Epithelial cell of esophagus (primary cell): ENCODE results near the gene ARHGAP24.
A peak's percentile ranks its signal among the peaks of the same experiment; 100 is the strongest.

Source experiments
- DNase-seq: peaks from one replicate; pipeline ENCODE4 v3.0.0; 2010; ENCODE audit warnings: low read depth
- H3K4me3 ChIP-seq: 2 replicates; pipeline ENCODE4 v1.5.1; 2011; ENCODE audit warnings: mild to moderate bottlenecking, low read length, control low read depth
- TF ChIP-seq, protein P1 (sequence below): IDR thresholded peaks from 2 replicates; pipeline ENCODE4 v1.5.1; 2011; ENCODE audit warnings: low read depth, mild to moderate bottlenecking, low read length, control low read depth, inconsistent platforms; ENCODE audit not compliant: insufficient read depth; ENCODE audit errors: missing control alignments

The ARHGAP24 gene

DNA sequence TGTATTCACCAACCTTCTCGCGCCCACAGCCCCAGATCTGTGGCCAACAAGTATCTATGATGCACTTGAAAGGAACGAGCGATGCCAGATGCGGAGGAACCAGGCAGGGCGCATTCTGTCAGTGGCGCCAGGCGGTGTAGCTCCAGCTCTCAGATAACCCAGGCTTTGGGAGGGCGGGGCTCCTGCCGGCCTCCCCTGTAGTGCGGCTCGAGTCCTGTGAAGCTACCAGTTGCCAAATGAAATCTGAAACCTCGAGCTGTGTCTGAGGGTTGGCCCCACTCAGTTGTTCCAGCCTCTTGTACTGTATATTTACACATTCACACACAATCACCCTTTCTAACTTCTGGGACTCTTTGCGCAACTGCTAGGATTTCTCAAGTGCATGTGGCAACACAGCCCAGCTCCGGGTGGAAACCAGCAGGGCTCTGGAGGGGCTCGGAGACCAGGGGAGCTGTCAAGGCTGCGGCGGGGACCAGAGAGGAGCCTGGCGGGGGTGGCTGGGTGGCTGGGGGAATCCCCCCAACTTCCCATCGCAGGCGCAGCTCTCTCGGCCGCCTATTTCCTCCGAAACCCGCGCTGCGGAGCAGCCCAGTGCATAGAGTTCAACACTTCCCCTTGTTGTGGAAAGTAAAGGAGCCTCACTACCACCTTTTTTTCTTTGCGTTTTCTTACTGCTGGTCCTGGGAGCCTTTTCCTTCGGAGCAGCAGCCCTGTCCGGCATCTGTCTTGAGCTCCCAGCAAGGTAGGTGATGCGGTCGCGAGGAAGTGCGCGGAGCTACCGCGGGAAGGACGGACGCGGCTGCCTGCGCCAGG lies at the start of gene ARHGAP24:
Gene ARHGAP24 (plus strand): TSS at position 333 of the 813 bp plus-strand sequence.
- peak within 1 kb of the TSS; percentile 87 for H3K4me3 ChIP-seq
- TF ChIP-seq, protein P1, sequence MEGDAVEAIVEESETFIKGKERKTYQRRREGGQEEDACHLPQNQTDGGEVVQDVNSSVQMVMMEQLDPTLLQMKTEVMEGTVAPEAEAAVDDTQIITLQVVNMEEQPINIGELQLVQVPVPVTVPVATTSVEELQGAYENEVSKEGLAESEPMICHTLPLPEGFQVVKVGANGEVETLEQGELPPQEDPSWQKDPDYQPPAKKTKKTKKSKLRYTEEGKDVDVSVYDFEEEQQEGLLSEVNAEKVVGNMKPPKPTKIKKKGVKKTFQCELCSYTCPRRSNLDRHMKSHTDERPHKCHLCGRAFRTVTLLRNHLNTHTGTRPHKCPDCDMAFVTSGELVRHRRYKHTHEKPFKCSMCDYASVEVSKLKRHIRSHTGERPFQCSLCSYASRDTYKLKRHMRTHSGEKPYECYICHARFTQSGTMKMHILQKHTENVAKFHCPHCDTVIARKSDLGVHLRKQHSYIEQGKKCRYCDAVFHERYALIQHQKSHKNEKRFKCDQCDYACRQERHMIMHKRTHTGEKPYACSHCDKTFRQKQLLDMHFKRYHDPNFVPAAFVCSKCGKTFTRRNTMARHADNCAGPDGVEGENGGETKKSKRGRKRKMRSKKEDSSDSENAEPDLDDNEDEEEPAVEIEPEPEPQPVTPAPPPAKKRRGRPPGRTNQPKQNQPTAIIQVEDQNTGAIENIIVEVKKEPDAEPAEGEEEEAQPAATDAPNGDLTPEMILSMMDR, result no peak

DNA sequence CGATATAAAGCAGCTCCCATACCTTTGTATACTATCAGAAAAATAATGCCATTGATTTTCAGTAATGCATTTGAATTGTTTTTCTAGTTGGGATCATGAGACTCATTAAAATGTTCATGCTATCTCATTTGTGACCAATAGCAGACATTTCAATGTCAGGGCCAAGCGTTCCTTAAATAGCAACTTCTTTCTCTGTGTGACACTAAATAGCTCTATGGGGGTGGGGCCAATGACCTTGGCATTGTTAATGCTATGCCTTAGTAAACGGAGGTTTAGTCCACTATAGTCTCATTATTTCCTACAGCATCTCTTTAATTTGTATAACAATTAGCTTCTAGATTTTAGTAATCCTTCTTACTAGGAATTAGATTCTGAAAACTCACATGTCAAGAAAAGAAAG lies 48.6 kb upstream of the ARHGAP24 start:
- TF ChIP-seq, protein P1, result no peak
- no peak for DNase-seq
- no peak overlapping the region for H3K4me3 ChIP-seq

More for the DNA sequence above, at the start of gene ARHGAP24:
- peak; percentile 97 for DNase-seq

DNA sequence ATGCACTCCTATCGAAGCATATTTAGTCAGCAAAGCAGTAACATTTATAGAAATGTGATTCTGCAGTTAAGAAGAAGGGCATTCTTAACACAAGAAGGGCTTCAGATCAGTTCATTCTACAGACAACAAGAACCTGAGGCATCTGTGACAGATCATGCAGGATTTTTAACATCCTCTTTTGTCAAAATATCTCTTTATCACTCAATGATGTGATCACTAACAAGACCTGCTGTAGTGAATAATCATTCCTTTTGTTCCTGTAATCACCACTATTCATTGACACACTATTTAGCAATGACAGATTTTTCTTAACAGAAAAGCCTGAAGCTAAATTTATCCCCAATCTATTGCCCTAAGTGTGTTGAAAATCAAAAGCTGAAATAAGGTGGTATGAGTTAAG lies 47.8 kb upstream of the ARHGAP24 start:
- H3K4me3 ChIP-seq, result no peak overlapping the region
- DNase-seq, result no peak
- TF ChIP-seq, protein P1, result no peak

DNA sequence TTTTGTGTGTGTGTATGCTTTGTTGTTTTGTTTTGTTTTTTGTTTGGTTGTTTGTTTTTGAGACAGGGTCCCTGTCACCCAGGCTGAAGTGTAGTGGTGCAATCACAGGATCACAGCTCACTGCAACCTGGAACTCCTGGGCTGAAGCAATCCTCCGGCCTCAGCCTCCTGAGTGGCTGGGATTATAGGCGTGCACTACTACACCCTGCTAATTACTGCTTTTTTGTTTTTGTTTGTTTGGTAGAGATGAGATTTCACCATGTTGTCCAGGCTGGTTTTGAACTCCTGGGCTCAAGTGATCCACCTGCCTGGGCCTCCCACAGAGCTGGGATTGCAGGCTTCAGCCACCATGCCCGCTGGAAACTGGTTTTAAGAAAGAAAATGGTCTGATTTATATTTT lies 44.7 kb upstream of the ARHGAP24 start:
- no peak overlapping the region for H3K4me3 ChIP-seq
- no peak for DNase-seq
- TF ChIP-seq, protein P1, result no peak

DNA sequence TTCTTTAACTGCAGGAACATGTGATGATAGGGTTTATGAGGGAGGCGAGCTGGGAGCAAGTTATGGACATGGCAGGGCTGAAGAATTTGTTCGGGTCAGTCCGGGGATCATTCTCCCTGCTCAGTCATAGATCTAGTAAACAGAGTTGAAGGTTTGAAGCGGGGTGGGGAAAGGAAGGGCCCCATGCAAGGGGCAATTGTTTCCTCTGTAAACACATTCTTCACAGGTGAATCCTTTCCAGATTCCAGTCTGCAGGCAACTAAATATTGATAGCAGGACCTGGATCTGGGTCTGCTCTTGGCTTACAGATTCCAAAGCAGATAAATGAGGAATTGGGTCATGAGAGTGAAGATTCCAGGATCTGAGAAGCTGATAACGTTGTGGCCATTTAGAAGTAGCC lies 44.3 kb upstream of the ARHGAP24 start:
- TF ChIP-seq, protein P1, result no peak
- H3K4me3 ChIP-seq, result no peak overlapping the region
- DNase-seq, result no peak

DNA sequence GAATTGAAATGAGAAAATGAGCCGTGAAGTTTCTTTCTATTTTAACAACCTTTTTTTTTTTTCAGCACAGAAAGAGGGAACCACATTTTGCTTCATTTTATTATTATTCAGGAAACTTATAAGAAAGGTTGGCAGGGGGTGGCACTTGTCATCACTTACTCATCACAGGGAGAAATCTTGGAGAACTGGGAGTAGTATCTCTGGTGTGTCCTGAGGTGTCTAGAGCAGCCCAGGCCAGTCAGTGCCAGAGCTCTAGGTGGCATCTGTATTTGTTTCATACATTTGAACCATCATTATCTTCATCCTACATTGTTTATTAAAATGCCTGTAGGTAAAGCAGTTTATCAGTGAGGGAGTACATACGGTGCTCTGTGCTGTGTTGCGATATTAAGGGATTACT lies 43.8 kb upstream of the ARHGAP24 start:
- DNase-seq, result peak; percentile 17
- TF ChIP-seq, protein P1, result no peak
- H3K4me3 ChIP-seq, result no peak overlapping the region
